Osteoblast (primary cell): ENCODE measurements around the gene CORO2A. TPM values are rescaled to one million over a fixed set of nuclear protein-coding genes. Genes with fewer than 3 reads are reported as not detected.

Experiments
- DNase-seq: peaks from one replicate; pipeline ENCODE4 v3.0.0; 2011; ENCODE audit warnings: low spot score, mixed read lengths; ENCODE audit not compliant: insufficient read length; ENCODE audit errors: missing footprints
- H2AFZ ChIP-seq: 2 replicates; pipeline ENCODE4 v1.6.0; 2011; ENCODE audit warnings: mild to moderate bottlenecking, low read length
- H3K27ac ChIP-seq: 2 replicates; pipeline ENCODE4 v1.5.1; 2011; ENCODE audit warnings: mild to moderate bottlenecking, low read depth, low read length, moderate library complexity
- H3K27me3 ChIP-seq: 2 replicates; pipeline ENCODE4 v1.6.0; 2012; ENCODE audit warnings: mild to moderate bottlenecking, control low read depth, inconsistent platforms, low read length, moderate library complexity; ENCODE audit not compliant: insufficient read depth
- H3K36me3 ChIP-seq: 2 replicates; pipeline ENCODE4 v1.5.1; 2011; ENCODE audit warnings: mild to moderate bottlenecking, low read length, control low read depth, moderate library complexity; ENCODE audit not compliant: insufficient read depth
- H3K4me1 ChIP-seq: 2 replicates; pipeline ENCODE4 v1.5.1; 2011; ENCODE audit warnings: mild to moderate bottlenecking, low read length, control low read depth, moderate library complexity; ENCODE audit not compliant: insufficient read depth
- H3K4me2 ChIP-seq: 2 replicates; pipeline ENCODE4 v1.6.0; 2011; ENCODE audit warnings: mild to moderate bottlenecking, low read length; ENCODE audit not compliant: insufficient read depth
- H3K4me3 ChIP-seq: fragments of 200-600 bp; sonication (generic); 3 replicates; pipeline ENCODE4 v1.5.1; 2012; ENCODE audit warnings: mild to moderate bottlenecking, low read length, inconsistent platforms; ENCODE audit not compliant: insufficient read depth
- H3K79me2 ChIP-seq: 2 replicates; pipeline ENCODE4 v1.6.0; 2012; ENCODE audit warnings: mild to moderate bottlenecking, low read length, control low read depth, inconsistent platforms; ENCODE audit not compliant: insufficient read depth
- H3K9me3 ChIP-seq: 2 replicates; pipeline ENCODE4 v1.5.1; 2011; ENCODE audit warnings: low read depth, low read length, control low read depth
- H4K20me1 ChIP-seq: 2 replicates; pipeline ENCODE4 v1.6.0; 2012; ENCODE audit warnings: mild to moderate bottlenecking, low read length, control low read depth; ENCODE audit not compliant: insufficient read depth
- total RNA-seq: library from RNA; depleted of rRNA; stranded (reverse); fragments of >200 nt; gene quantifications from 2 replicates; pipeline ENCODE4 v1.2.3, GENCODE V29; 2012
- TF ChIP-seq, protein P1 (sequence below): IDR thresholded peaks from 2 replicates; pipeline ENCODE4 v1.5.1; 2011; ENCODE audit warnings: mild to moderate bottlenecking, low read depth, low read length, moderate library complexity; ENCODE audit errors: extremely low read depth

Gene CORO2A
- total RNA-seq, 1 donor = 0.72 TPM

DNA sequence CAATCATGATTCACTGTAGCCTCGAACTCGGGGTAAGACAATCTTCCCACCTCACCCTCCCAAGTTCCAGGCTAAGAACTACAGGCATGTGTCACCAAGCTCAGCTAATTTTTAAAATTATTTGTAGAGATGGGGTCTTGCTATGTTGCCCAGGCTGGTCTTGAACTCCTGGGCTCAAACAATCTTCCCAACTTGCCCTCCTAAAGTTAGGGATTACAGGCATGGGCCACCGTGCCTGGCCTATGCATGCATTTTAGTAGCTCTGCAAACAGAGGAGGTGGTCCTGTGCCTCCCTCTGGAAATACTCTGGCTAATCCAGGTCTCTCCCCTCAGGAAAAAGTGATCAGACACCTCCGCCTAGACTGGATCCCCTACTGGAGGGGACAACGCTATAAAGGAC lies 51.9 kb downstream of the CORO2A start:
- Histone ChIP-seq H4K20me1 (no peaks in the 10 kb centered on the region), H3K79me2 (no peaks in the 10 kb centered on the region), H3K36me3 (no peaks in the 10 kb centered on the region), H3K4me3 (no peak overlapping the region), H3K4me1 (no peaks in the 10 kb centered on the region), H3K9me3 (no peaks in the 10 kb centered on the region), H3K27me3 (peaks cover 4% of the 10 kb centered on the region), H2AFZ (no peak overlapping the region), H3K27ac (no peak overlapping the region), H3K4me2 (no peak overlapping the region)
- peak; percentile 41 for DNase-seq
- TF ChIP-seq, protein P1, sequence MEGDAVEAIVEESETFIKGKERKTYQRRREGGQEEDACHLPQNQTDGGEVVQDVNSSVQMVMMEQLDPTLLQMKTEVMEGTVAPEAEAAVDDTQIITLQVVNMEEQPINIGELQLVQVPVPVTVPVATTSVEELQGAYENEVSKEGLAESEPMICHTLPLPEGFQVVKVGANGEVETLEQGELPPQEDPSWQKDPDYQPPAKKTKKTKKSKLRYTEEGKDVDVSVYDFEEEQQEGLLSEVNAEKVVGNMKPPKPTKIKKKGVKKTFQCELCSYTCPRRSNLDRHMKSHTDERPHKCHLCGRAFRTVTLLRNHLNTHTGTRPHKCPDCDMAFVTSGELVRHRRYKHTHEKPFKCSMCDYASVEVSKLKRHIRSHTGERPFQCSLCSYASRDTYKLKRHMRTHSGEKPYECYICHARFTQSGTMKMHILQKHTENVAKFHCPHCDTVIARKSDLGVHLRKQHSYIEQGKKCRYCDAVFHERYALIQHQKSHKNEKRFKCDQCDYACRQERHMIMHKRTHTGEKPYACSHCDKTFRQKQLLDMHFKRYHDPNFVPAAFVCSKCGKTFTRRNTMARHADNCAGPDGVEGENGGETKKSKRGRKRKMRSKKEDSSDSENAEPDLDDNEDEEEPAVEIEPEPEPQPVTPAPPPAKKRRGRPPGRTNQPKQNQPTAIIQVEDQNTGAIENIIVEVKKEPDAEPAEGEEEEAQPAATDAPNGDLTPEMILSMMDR = no peak

DNA sequence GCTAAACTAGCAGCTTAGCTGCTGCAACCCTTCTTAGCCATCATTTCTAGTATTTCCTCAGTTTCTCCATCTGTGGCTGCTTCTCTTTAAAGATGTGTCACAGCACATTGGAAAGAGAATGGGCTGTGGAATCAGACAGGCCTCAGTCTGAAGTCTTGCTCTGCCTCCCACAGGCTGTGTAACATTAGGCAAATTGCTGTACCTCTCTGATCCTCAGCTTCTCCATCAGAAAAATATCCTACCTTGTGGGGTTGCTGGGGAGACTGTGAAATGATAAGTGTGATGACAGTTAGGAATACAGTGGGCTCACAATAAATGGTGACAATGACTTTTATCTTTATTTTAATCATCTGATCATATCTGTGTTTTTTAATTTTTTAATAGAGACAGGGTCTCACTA lies 55.9 kb downstream of the CORO2A start:
- TF ChIP-seq, protein P1 = no peak
- DNase-seq = no peak
- Histone ChIP-seq H2AFZ (no peak overlapping the region), H3K4me2 (no peak overlapping the region), H3K36me3 (no peaks in the 10 kb centered on the region), H3K79me2 (no peaks in the 10 kb centered on the region), H4K20me1 (no peaks in the 10 kb centered on the region), H3K9me3 (no peaks in the 10 kb centered on the region), H3K4me3 (no peak overlapping the region), H3K27ac (no peak overlapping the region), H3K27me3 (peaks cover 8% of the 10 kb centered on the region), H3K4me1 (no peaks in the 10 kb centered on the region)

DNA sequence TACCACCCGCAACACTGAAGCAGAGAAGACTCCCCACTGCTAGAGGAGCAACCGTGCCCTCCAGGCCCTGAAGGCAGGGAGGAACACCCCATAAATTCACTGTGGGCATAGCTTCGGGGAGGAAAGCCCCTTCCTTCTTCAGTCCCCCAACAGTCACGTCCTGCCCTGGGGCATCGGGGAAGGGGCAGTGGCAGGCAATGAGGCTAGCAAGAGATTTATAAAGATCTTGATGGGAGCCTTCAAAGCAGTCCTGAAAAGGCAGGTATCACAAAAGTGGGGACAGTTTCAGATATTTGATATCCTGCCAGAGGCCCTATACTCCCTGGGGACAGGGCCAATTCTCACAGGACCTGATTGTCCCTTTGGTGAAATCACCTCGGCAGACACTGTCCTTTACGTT lies 56.5 kb downstream of the CORO2A start:
- peak; percentile 19 for DNase-seq
- no peaks in the 10 kb centered on the region for H3K9me3 ChIP-seq
- H3K4me1 ChIP-seq = no peaks in the 10 kb centered on the region
- no peak overlapping the region for H3K4me2 ChIP-seq
- no peaks in the 10 kb centered on the region for H3K36me3 ChIP-seq
- no peak overlapping the region for H2AFZ ChIP-seq
- no peak overlapping the region for H3K27ac ChIP-seq
- TF ChIP-seq, protein P1 = no peak
- no peaks in the 10 kb centered on the region for H4K20me1 ChIP-seq
- no peak overlapping the region for H3K4me3 ChIP-seq
- H3K79me2 ChIP-seq = no peaks in the 10 kb centered on the region
- peaks cover 8% of the 10 kb centered on the region for H3K27me3 ChIP-seq

DNA sequence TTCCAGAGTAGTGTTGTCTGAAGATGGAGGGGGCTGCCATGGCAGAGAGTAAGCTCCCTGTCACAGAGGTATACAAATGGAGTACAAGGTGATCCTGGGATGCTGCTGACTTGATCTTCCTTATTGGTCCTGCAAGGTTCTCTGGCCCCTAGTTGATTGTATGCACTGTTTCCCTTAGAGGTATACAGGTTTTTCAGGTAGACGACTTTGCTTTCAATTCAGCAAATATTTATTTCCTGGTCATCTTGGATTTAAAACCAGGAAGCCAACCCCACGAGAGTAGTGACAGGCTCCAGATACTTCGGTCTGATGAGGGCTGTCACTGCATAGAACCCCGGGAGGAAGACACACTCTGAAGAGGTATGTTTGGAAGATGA lies 56.9 kb downstream of the CORO2A start:
- Histone ChIP-seq H3K36me3 (no peaks in the 10 kb centered on the region), H3K27ac (no peak overlapping the region), H3K9me3 (no peaks in the 10 kb centered on the region), H3K4me1 (no peaks in the 10 kb centered on the region), H3K4me3 (no peak overlapping the region), H2AFZ (no peak overlapping the region), H3K27me3 (peaks cover 8% of the 10 kb centered on the region), H4K20me1 (no peaks in the 10 kb centered on the region), H3K79me2 (no peaks in the 10 kb centered on the region), H3K4me2 (no peak overlapping the region)
- peak; percentile 31 for DNase-seq
- TF ChIP-seq, protein P1 = no peak
